Gastrocnemius medialis (tissue), 4 donors: ENCODE measurements around the gene NPAS2.

ENCODE experiments used
- POLR2A ChIP-seq, 2 donors: fragments of 450-650 bp; IDR thresholded peaks; one replicate each; pipeline ENCODE4 v1.6.1; 2017; ENCODE audit warnings: antibody characterized with exemption in 2 of 2, mild to moderate bottlenecking in 2 of 2, moderate library complexity in 2 of 2
- TF ChIP-seq, protein P1 (sequence below), 5 experiments: fragments of 450-650 bp in 3 of 5; fragments of 200-600 bp in 2 of 5; sonication (generic) in 2 of 5; IDR thresholded peaks in 4 of 5; conservative IDR thresholded peaks in 1 of 5; 1 replicate in 4 of 5; 2 replicates in 1 of 5; pipeline ENCODE4 v1.5.1; 2016 to 2019; ENCODE audit warnings: antibody characterized with exemption in 5 of 5, mild to moderate bottlenecking in 3 of 5, moderate library complexity in 3 of 5

DNA sequence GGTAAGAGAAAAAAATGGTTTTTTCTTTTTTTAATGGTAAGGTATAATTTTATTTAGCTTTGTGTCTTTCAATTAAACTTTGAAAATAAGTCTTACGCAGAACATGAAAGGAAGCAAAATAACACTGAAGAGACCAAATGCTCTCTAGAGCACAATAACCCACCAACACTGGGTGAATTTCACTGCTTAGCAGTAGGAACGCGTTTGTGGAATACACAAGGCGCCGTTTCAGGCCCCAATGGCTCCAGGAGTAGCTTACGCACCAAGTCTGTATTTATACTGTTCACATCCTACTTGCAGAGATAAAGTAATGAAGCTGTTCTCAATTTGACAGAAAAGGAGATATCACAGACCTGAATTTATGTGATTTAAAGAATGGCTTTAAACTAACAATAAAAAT is 205.6 kb downstream of the NPAS2 start:
- TF ChIP-seq POLR2A (IDR thresholded peaks at IDR 0.05): no peak
- TF ChIP-seq, protein P1, sequence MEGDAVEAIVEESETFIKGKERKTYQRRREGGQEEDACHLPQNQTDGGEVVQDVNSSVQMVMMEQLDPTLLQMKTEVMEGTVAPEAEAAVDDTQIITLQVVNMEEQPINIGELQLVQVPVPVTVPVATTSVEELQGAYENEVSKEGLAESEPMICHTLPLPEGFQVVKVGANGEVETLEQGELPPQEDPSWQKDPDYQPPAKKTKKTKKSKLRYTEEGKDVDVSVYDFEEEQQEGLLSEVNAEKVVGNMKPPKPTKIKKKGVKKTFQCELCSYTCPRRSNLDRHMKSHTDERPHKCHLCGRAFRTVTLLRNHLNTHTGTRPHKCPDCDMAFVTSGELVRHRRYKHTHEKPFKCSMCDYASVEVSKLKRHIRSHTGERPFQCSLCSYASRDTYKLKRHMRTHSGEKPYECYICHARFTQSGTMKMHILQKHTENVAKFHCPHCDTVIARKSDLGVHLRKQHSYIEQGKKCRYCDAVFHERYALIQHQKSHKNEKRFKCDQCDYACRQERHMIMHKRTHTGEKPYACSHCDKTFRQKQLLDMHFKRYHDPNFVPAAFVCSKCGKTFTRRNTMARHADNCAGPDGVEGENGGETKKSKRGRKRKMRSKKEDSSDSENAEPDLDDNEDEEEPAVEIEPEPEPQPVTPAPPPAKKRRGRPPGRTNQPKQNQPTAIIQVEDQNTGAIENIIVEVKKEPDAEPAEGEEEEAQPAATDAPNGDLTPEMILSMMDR (IDR thresholded peaks at IDR 0.05 in 4 of 5, conservative IDR thresholded peaks at IDR 0.05 in 1 of 5): no peak
